Keratinocyte (primary cell): Measurements from ENCODE around the gene SAMHD1. TPM values are rescaled to one million over a fixed set of nuclear protein-coding genes. Genes with fewer than 3 reads are reported as not detected.

ENCODE experiments used
- DNase-seq: peaks from one replicate; pipeline ENCODE4 v3.0.0-alpha.2; 2011; ENCODE audit warnings: low read depth, missing footprints, low spot score
- FAIRE-seq: peaks from 2 replicates; lab custom pipeline; 2011; peaks lifted over from hg19 to GRCh38; lab: Jason Lieb, UNC
- H2AFZ ChIP-seq: 2 replicates; pipeline ENCODE4 v1.6.0; 2012; ENCODE audit warnings: low read length, control low read depth, inconsistent platforms; ENCODE audit not compliant: control insufficient read depth
- H3K27ac ChIP-seq: 2 replicates; pipeline ENCODE4 v1.5.1; 2011; ENCODE audit warnings: low read length; ENCODE audit not compliant: control insufficient read depth, insufficient read depth
- H3K27me3 ChIP-seq: 3 replicates; pipeline ENCODE4 v1.6.0; 2011; ENCODE audit warnings: low read length; ENCODE audit not compliant: control insufficient read depth, insufficient read depth; ENCODE audit errors: extremely low read depth
- H3K36me3 ChIP-seq, 2 experiments: 2 replicates in 1 of 2; 3 replicates in 1 of 2; pipeline ENCODE4 v1.5.1; 2011; ENCODE audit warnings: low read length in 2 of 2, mild to moderate bottlenecking in 1 of 2; ENCODE audit not compliant: control insufficient read depth in 2 of 2, insufficient read depth in 2 of 2; ENCODE audit errors: extremely low read depth in 1 of 2
- H3K4me1 ChIP-seq: 3 replicates; pipeline ENCODE4 v1.5.1; 2011; ENCODE audit warnings: low read length; ENCODE audit not compliant: control insufficient read depth, insufficient read depth; ENCODE audit errors: extremely low read depth
- H3K4me2 ChIP-seq: 3 replicates; pipeline ENCODE4 v1.6.0; 2011; ENCODE audit warnings: low read depth, low read length; ENCODE audit not compliant: control insufficient read depth, insufficient read depth; ENCODE audit errors: extremely low read depth
- H3K4me3 ChIP-seq, 3 experiments: fragments of 200-600 bp in 1 of 3; sonication (generic) in 1 of 3; 2 replicates in 2 of 3; 3 replicates in 1 of 3; pipeline ENCODE4 v1.5.1; 2011 to 2016; ENCODE audit warnings: low read length in 3 of 3, mild to moderate bottlenecking in 3 of 3, control low read depth in 2 of 3, inconsistent platforms in 1 of 3, low read depth in 1 of 3, mixed read lengths in 1 of 3, mixed run types in 1 of 3, moderate library complexity in 1 of 3; ENCODE audit not compliant: control insufficient read depth in 2 of 3, insufficient read depth in 2 of 3; ENCODE audit errors: extremely low read depth in 1 of 3
- H3K79me2 ChIP-seq: 2 replicates; pipeline ENCODE4 v1.6.0; 2012; ENCODE audit warnings: low read length; ENCODE audit not compliant: control insufficient read depth, insufficient read depth
- H3K9ac ChIP-seq: 3 replicates; pipeline ENCODE4 v1.6.0; 2011; ENCODE audit warnings: low read length; ENCODE audit not compliant: control insufficient read depth, insufficient read depth; ENCODE audit errors: extremely low read depth
- H3K9me1 ChIP-seq: 3 replicates; pipeline ENCODE4 v1.6.0; 2011; ENCODE audit warnings: low read length; ENCODE audit not compliant: control insufficient read depth, insufficient read depth; ENCODE audit errors: extremely low read depth
- H3K9me3 ChIP-seq: 2 replicates; pipeline ENCODE4 v1.5.1; 2012; ENCODE audit warnings: low read depth, low read length; ENCODE audit not compliant: control insufficient read depth
- H4K20me1 ChIP-seq: 3 replicates; pipeline ENCODE4 v1.6.0; 2011; ENCODE audit warnings: low read length; ENCODE audit not compliant: control insufficient read depth, insufficient read depth; ENCODE audit errors: extremely low read depth
- CTCF ChIP-seq, 3 experiments: IDR thresholded peaks in 1 of 3; conservative IDR thresholded peaks in 1 of 3; optimal IDR thresholded peaks in 1 of 3; 2 replicates in 2 of 3; 3 replicates in 1 of 3; pipeline versions ENCODE3 to v1.5.1; 2011; ENCODE audit warnings: low read length in 3 of 3, mild to moderate bottlenecking in 3 of 3, moderate library complexity in 2 of 3, control low read depth in 1 of 3, inconsistent platforms in 1 of 3; ENCODE audit not compliant: insufficient read depth in 2 of 3; ENCODE audit errors: extremely low read depth in 1 of 3
- EZH2 ChIP-seq: IDR thresholded peaks from one replicate; pipeline ENCODE4 v1.6.1; 2012; ENCODE audit warnings: inconsistent platforms, mild to moderate bottlenecking, low read length, moderate library complexity
- dilution Hi-C: fragments of 300-500 bp; cut with MboI; formaldehyde crosslinking; loops from one replicate; pipeline ENCODE4 v1.7.0; 2020; ENCODE audit warnings: low sequenced_read_pairs; ENCODE audit not compliant: extremely low pct_ligation_motif_present
- polyA plus RNA-seq, 5 experiments: library from polyadenylated mRNA; depleted of rRNA in 3 of 5; stranded (reverse) in 3 of 5; stranded (forward) in 1 of 5; unstranded in 1 of 5; fragments of >200 nt; gene quantifications; 1 replicate in 1 of 5; 2 replicates in 3 of 5; 3 replicates in 1 of 5; pipeline versions ENCODE4 v1.2.1 to v1.2.3, GENCODE V29; 2011 to 2012; ENCODE audit warnings: missing spikeins in 2 of 5, low read depth in 1 of 5, low replicate concordance in 1 of 5

Gene SAMHD1
- polyA plus RNA-seq, 1 donor (not counting 4 experiments of a cell fraction or from before 2014, with no cell fraction given) = 26.5 TPM

GRCh38 chr20:36989797-36990196, 38.3 kb upstream of the SAMHD1 start:
- Histone ChIP-seq H3K36me3 (no peaks in the 10 kb centered on the region), H2AFZ (no peak overlapping the region), H3K9ac (no peak overlapping the region), H3K79me2 (no peaks in the 10 kb centered on the region), H4K20me1 (no peaks in the 10 kb centered on the region), H3K9me3 (no peaks in the 10 kb centered on the region), H3K4me3 (no peak overlapping the region), H3K27me3 (no peaks in the 10 kb centered on the region), H3K4me2 (no peak overlapping the region), H3K27ac (no peak overlapping the region), H3K4me1 (peaks cover 7% of the 10 kb centered on the region), H3K9me1 (no peaks in the 10 kb centered on the region)
- TF ChIP-seq CTCF (optimal IDR thresholded peaks at IDR 0.05 in 1 of 3, IDR thresholded peaks at IDR 0.05 in 1 of 3, conservative IDR thresholded peaks at IDR 0.05 in 1 of 3; ENCODE audit: extremely low read depth in 1 of 3, insufficient read depth in 2 of 3, low read length in 3 of 3) (no peak), EZH2 (no peak)
- FAIRE-seq (no peak), DNase-seq (no peak)
- dilution Hi-C loops = no loop called here

GRCh38 chr20:36988494-36988966, 37.0 kb upstream of the SAMHD1 start:
- dilution Hi-C loops = no loop called here
- DNase-seq = no peak
- Histone ChIP-seq H3K27me3 (no peaks in the 10 kb centered on the region), H4K20me1 (no peaks in the 10 kb centered on the region), H3K4me1 (peaks cover 7% of the 10 kb centered on the region), H3K9me1 (no peaks in the 10 kb centered on the region), H3K36me3 (no peaks in the 10 kb centered on the region), H3K4me2 (no peak overlapping the region), H3K4me3 (no peak overlapping the region), H2AFZ (no peak overlapping the region), H3K27ac (no peak overlapping the region), H3K79me2 (no peaks in the 10 kb centered on the region), H3K9ac (no peak overlapping the region), H3K9me3 (no peaks in the 10 kb centered on the region)
- TF ChIP-seq CTCF (optimal IDR thresholded peaks at IDR 0.05 in 1 of 3, IDR thresholded peaks at IDR 0.05 in 1 of 3, conservative IDR thresholded peaks at IDR 0.05 in 1 of 3; ENCODE audit: extremely low read depth in 1 of 3, insufficient read depth in 2 of 3, low read length in 3 of 3) (no peak), EZH2 (no peak)
- FAIRE-seq = no peak
